ENCODE results near the gene KSR1.
"Not testable (repeated sequence)": the region's sequence is repeated elsewhere in the genome, so short reads cannot be mapped to it uniquely, and the experiment has no call there.

The KSR1 gene

GRCh38 chr17:27667656-27668487 is 211.6 kb downstream of the KSR1 start:
- Histone ChIP-seq H3K27me3 (replicated peaks; ENCODE audit: control insufficient read depth, insufficient read depth, low read length) (peaks cover 22% of the 10 kb centered on the region), H3K4me3 (ENCODE audit: low read length) (no peak overlapping the region)
- DNase-seq (ENCODE audit: low read depth): no peak

GRCh38 chr17:27668488-27668823 is 212.2 kb downstream of the KSR1 start:
- Histone ChIP-seq H3K4me3 (ENCODE audit: low read length) (no peak overlapping the region), H3K27me3 (replicated peaks; ENCODE audit: control insufficient read depth, insufficient read depth, low read length) (peaks cover 19% of the 10 kb centered on the region), H3K9ac (ENCODE audit: low read length) (no peak overlapping the region), H3K4me1 (ENCODE audit: control insufficient read depth, insufficient read depth, low read length) (no peaks in the 10 kb centered on the region), H3K9me3 (ENCODE audit: control insufficient read depth, low read length) (no peaks in the 10 kb centered on the region), H3K36me3 (ENCODE audit: control insufficient read depth, insufficient read depth, low read length, severe bottlenecking) (no peaks in the 10 kb centered on the region)
- DNase-seq (ENCODE audit: low read depth): no peak

More at GRCh38 chr17:27667656-27668487, 211.6 kb downstream of the KSR1 start:
- Histone ChIP-seq H3K9me3 (ENCODE audit: control insufficient read depth, low read length) (no peaks in the 10 kb centered on the region), H3K9ac (ENCODE audit: low read length) (no peak overlapping the region), H3K36me3 (ENCODE audit: control insufficient read depth, insufficient read depth, low read length, severe bottlenecking) (no peaks in the 10 kb centered on the region), H3K4me1 (ENCODE audit: control insufficient read depth, insufficient read depth, low read length) (no peaks in the 10 kb centered on the region)

- Histone ChIP-seq H3K4me1 (ENCODE audit: control insufficient read depth, insufficient read depth, low read length) (no peaks in the 10 kb centered on the region), H3K36me3 (ENCODE audit: control insufficient read depth, insufficient read depth, low read length, severe bottlenecking) (no peaks in the 10 kb centered on the region), H3K9ac (ENCODE audit: low read length) (no peak overlapping the region), H3K4me3 (ENCODE audit: low read length) (no peak overlapping the region), H3K9me3 (ENCODE audit: control insufficient read depth, low read length) (no peaks in the 10 kb centered on the region), H3K27me3 (replicated peaks; ENCODE audit: control insufficient read depth, insufficient read depth, low read length) (peaks cover 18% of the 10 kb centered on the region)
- no peak for DNase-seq (ENCODE audit: low read depth)
Observed at GRCh38 chr17:27669136-27669535, 212.9 kb downstream of the KSR1 start.

GRCh38 chr17:27669850-27670249 is 213.6 kb downstream of the KSR1 start:
- DNase-seq (ENCODE audit: low read depth): no peak
- H3K9me3 ChIP-seq (ENCODE audit: control insufficient read depth, low read length): no peaks in the 10 kb centered on the region
- no peaks in the 10 kb centered on the region for H3K36me3 ChIP-seq (ENCODE audit: control insufficient read depth, insufficient read depth, low read length, severe bottlenecking)
- H3K9ac ChIP-seq (ENCODE audit: low read length): no peak overlapping the region
- H3K4me3 ChIP-seq (ENCODE audit: low read length): no peak overlapping the region
- peaks cover 18% of the 10 kb centered on the region for H3K27me3 ChIP-seq (replicated peaks; ENCODE audit: control insufficient read depth, insufficient read depth, low read length)
- H3K4me1 ChIP-seq (ENCODE audit: control insufficient read depth, insufficient read depth, low read length): no peaks in the 10 kb centered on the region

GRCh38 chr17:27670791-27671590 is 214.7 kb downstream of the KSR1 start:
- Histone ChIP-seq H3K4me1 (ENCODE audit: control insufficient read depth, insufficient read depth, low read length) (no peaks in the 10 kb centered on the region), H3K9me3 (ENCODE audit: control insufficient read depth, low read length) (no peaks in the 10 kb centered on the region), H3K36me3 (ENCODE audit: control insufficient read depth, insufficient read depth, low read length, severe bottlenecking) (no peaks in the 10 kb centered on the region), H3K4me3 (ENCODE audit: low read length) (no peak overlapping the region), H3K9ac (ENCODE audit: low read length) (no peak overlapping the region), H3K27me3 (replicated peaks; ENCODE audit: control insufficient read depth, insufficient read depth, low read length) (peaks cover 18% of the 10 kb centered on the region)
- DNase-seq (ENCODE audit: low read depth): no peak

GRCh38 chr17:27671591-27671910 is 215.3 kb downstream of the KSR1 start:
- Histone ChIP-seq H3K9ac (ENCODE audit: low read length) (no peak overlapping the region), H3K36me3 (ENCODE audit: control insufficient read depth, insufficient read depth, low read length, severe bottlenecking) (no peaks in the 10 kb centered on the region), H3K4me3 (ENCODE audit: low read length) (no peak overlapping the region), H3K4me1 (ENCODE audit: control insufficient read depth, insufficient read depth, low read length) (no peaks in the 10 kb centered on the region), H3K27me3 (replicated peaks; ENCODE audit: control insufficient read depth, insufficient read depth, low read length) (peaks cover 18% of the 10 kb centered on the region), H3K9me3 (ENCODE audit: control insufficient read depth, low read length) (no peaks in the 10 kb centered on the region)
- no peak for DNase-seq (ENCODE audit: low read depth)

- H3K36me3 ChIP-seq (ENCODE audit: control insufficient read depth, insufficient read depth, low read length, severe bottlenecking); H3K9me3 ChIP-seq (ENCODE audit: control insufficient read depth, low read length); H3K4me1 ChIP-seq (ENCODE audit: control insufficient read depth, insufficient read depth, low read length); DNase-seq (ENCODE audit: low read depth); H3K4me3 ChIP-seq (ENCODE audit: low read length); H3K9ac ChIP-seq (ENCODE audit: low read length): not testable (repeated sequence)
- peaks cover 18% of the 10 kb centered on the region for H3K27me3 ChIP-seq (replicated peaks; ENCODE audit: control insufficient read depth, insufficient read depth, low read length)
Observed at GRCh38 chr17:27671977-27672480, 215.8 kb downstream of the KSR1 start.

- no peaks in the 10 kb centered on the region for H3K36me3 ChIP-seq (ENCODE audit: control insufficient read depth, insufficient read depth, low read length, severe bottlenecking)
- no peak overlapping the region for H3K4me3 ChIP-seq (ENCODE audit: low read length)
- no peaks in the 10 kb centered on the region for H3K4me1 ChIP-seq (ENCODE audit: control insufficient read depth, insufficient read depth, low read length)
- no peaks in the 10 kb centered on the region for H3K9me3 ChIP-seq (ENCODE audit: control insufficient read depth, low read length)
- no peak overlapping the region for H3K9ac ChIP-seq (ENCODE audit: low read length)
- no peak for DNase-seq (ENCODE audit: low read depth)
- H3K27me3 ChIP-seq (replicated peaks; ENCODE audit: control insufficient read depth, insufficient read depth, low read length): peaks cover 13% of the 10 kb centered on the region
Observed at GRCh38 chr17:27674335-27674734, 218.1 kb downstream of the KSR1 start.

All from adipocyte (in vitro differentiated cells).